GM23248 (cell line): ENCODE measurements around the gene FGGY. TPM values are rescaled to one million over a fixed set of nuclear protein-coding genes. Genes with fewer than 3 reads are reported as not detected.
"Not testable (repeated sequence)": the region's sequence is repeated elsewhere in the genome, so short reads cannot be mapped to it uniquely, and the experiment has no call there.

ENCODE experiments used
- DNase-seq: peaks from one replicate; pipeline ENCODE4 v3.0.0-alpha.2; 2015
- H2AFZ ChIP-seq: fragments of 200-600 bp; sonication (generic); 2 replicates; pipeline ENCODE4 v1.6.1; 2016; ENCODE audit warnings: antibody characterized with exemption
- H3F3A ChIP-seq: fragments of 200-600 bp; sonication (generic); 2 replicates; pipeline ENCODE4 v1.6.1; 2016; ENCODE audit warnings: mild to moderate bottlenecking, antibody characterized with exemption, mixed run types; ENCODE audit not compliant: insufficient read depth
- H3K27ac ChIP-seq: fragments of 200-600 bp; sonication (generic); 2 replicates; pipeline ENCODE4 v1.5.1; 2016; ENCODE audit warnings: mild to moderate bottlenecking
- H3K27me3 ChIP-seq: fragments of 200-600 bp; sonication (generic); replicated peaks from 2 replicates; pipeline ENCODE4 v1.6.1; 2016; ENCODE audit warnings: mild to moderate bottlenecking; ENCODE audit not compliant: insufficient read depth
- H3K36me3 ChIP-seq: fragments of 200-600 bp; sonication (generic); 2 replicates; pipeline ENCODE4 v1.6.1; 2016; ENCODE audit warnings: low read depth, mild to moderate bottlenecking
- H3K4me1 ChIP-seq: fragments of 200-600 bp; sonication (generic); 2 replicates; pipeline ENCODE4 v1.6.1; 2016; ENCODE audit warnings: mild to moderate bottlenecking; ENCODE audit not compliant: insufficient read depth
- H3K4me2 ChIP-seq: fragments of 200-600 bp; sonication (generic); one replicate; pipeline ENCODE4 v1.6.1; 2016; ENCODE audit warnings: mild to moderate bottlenecking; ENCODE audit not compliant: unreplicated experiment
- H3K4me3 ChIP-seq: fragments of 200-600 bp; sonication (generic); 2 replicates; pipeline ENCODE4 v1.5.1; 2016; ENCODE audit warnings: mild to moderate bottlenecking
- H3K79me2 ChIP-seq: fragments of 200-600 bp; sonication (generic); 2 replicates; pipeline ENCODE4 v1.6.1; 2016; ENCODE audit warnings: mild to moderate bottlenecking; ENCODE audit not compliant: insufficient read depth
- H3K9ac ChIP-seq: fragments of 200-600 bp; sonication (generic); 2 replicates; pipeline ENCODE4 v1.6.1; 2016; ENCODE audit warnings: mild to moderate bottlenecking
- H3K9me2 ChIP-seq: fragments of 200-600 bp; sonication (generic); 2 replicates; pipeline ENCODE4 v1.6.1; 2016; ENCODE audit warnings: mixed run types, mild to moderate bottlenecking, moderate library complexity; ENCODE audit not compliant: insufficient read depth
- H3K9me3 ChIP-seq: fragments of 200-600 bp; sonication (generic); one replicate; pipeline ENCODE4 v1.6.1; 2017; ENCODE audit warnings: low read depth
- H4K20me1 ChIP-seq: fragments of 200-600 bp; sonication (generic); 2 replicates; pipeline ENCODE4 v1.6.0; 2016; ENCODE audit not compliant: insufficient read depth
- EZH2 ChIP-seq: fragments of 200-600 bp; sonication (generic); IDR thresholded peaks from 2 replicates; pipeline ENCODE4 v1.6.1; 2018; ENCODE audit warnings: antibody characterized with exemption, mild to moderate bottlenecking; ENCODE audit not compliant: insufficient read depth, poor library complexity, severe bottlenecking
- EZH2phosphoT487 ChIP-seq: fragments of 200-600 bp; sonication (generic); IDR thresholded peaks from 2 replicates; pipeline ENCODE4 v1.6.1; 2018; ENCODE audit warnings: antibody characterized with exemption, moderate library complexity, mild to moderate bottlenecking, low read depth; ENCODE audit not compliant: insufficient read depth
- WGBS, 2 experiments: methylation state at CpG; one replicate each; pipeline ENCODE4 v1.1.6; 2015 to 2017; ENCODE audit warnings: low lambda C conversion rate in 2 of 2, low coverage in 1 of 2; ENCODE audit errors: missing lambda C conversion rate in 2 of 2; 5-methylcytosine and 5-hydroxymethylcytosine counted together
- in situ Hi-C: fragments of 300-500 bp; cut with MboI; formaldehyde crosslinking; loops from 2 replicates; pipeline ENCODE4 v1.15.0; 2020
- polyA plus RNA-seq: library from polyadenylated mRNA; unstranded; fragments of >200 nt; fragmentation: Nextera tagmentation; extraction: Ambion mirVana; gene quantifications from 2 replicates; pipeline ENCODE4 v1.2.1, GENCODE V29; 2016
- total RNA-seq: library from RNA; depleted of rRNA; stranded (reverse); fragments of >200 nt; shearing (Covaris generic); gene quantifications from 2 replicates; pipeline ENCODE4 v1.2.3, GENCODE V29; 2014

FGGY gene
- total and polyA plus RNA-seq, 2 experiments from 2014 or later, result 12.8 to 16.9 TPM

DNA sequence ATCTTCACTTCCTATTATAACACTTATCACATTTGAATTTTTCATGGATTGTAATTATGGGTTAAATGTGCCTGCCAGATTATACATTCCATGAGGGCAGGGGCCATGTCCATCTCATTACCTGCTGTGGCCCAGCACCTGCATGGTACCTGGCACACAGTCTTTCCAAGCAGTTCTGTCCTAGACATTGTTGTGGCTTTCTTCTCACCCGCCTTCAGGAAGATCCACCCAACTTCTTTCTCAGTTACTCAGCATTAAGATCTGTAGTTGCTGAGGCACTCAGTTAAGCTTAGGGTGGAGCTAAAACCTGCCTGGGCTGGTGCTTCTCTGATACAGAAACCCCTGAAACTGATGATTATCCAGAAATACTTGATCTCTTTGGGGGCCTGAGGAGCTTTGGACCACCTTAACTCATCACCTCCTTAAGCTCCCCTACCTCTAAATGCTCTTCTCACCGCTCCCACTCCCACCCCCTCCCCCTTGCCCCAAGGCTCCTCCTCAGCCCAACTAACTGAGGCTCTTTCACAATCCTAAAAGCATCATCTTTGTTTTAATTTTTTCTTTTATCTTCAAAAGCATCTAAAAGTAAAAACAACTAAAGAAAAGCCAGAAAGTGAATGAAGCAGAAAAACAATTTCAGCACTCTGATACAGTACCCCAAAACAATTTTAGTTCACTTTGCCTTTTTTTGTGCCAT is 190.6 kb downstream of the FGGY start:
- Histone ChIP-seq H3K27me3 (no peaks in the 10 kb centered on the region), H2AFZ (peak overlapping the region; percentile 76), H3K4me3 (peak overlapping the region; percentile 8; the same call in 1 of the 2 replicates), H3K36me3 (no peaks in the 10 kb centered on the region), H3K9ac (peak overlapping the region; percentile 27), H3K27ac (peak overlapping the region; percentile 57), H3K4me1 (peaks cover 25% of the 10 kb centered on the region), H3K79me2 (no peaks in the 10 kb centered on the region), H4K20me1 (no peaks in the 10 kb centered on the region), H3K9me3 (no peaks in the 10 kb centered on the region), H3K4me2 (peak overlapping the region; percentile 50), H3F3A (peaks cover 37% of the 10 kb centered on the region), H3K9me2 (no peaks in the 10 kb centered on the region)
- TF ChIP-seq EZH2phosphoT487 (no peak), EZH2 (no peak)
- in situ Hi-C loops, result no loop called here
- peak; percentile 86 for DNase-seq
- WGBS, 2 experiments, result 56 to 61% methylated on average over 2 of the region's 2 CpGs

DNA sequence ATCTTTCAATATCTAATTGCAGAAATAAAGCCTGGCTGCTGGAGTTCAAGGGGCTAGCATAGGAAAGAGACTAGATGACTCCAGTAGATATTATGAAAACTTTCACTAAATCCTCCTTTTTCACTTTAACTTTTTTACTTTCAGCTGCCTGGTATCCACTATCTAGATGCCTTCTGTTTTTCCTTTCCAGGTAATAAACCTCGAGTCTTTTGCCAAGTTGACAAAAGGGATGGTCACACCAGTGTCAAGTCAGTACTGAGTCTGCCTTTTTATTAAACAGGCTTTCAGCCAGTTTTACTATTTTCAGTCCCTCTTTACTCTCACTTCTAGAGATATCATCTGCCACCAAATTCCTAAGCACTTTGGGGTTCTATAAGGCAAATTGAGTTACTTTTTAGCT is 195.6 kb downstream of the FGGY start:
- no peak overlapping the region for H3K4me2 ChIP-seq
- no peaks in the 10 kb centered on the region for H3K9me3 ChIP-seq
- peaks cover 6% of the 10 kb centered on the region for H3F3A ChIP-seq
- H3K36me3 ChIP-seq, result no peaks in the 10 kb centered on the region
- no peak for TF ChIP-seq EZH2
- no peak for TF ChIP-seq EZH2phosphoT487
- no peak overlapping the region for H3K27ac ChIP-seq
- 87 to 88% methylated on average over 1 of the region's 1 CpG for WGBS, 2 experiments
- H3K79me2 ChIP-seq, result no peaks in the 10 kb centered on the region
- in situ Hi-C loops, result no loop called here
- H4K20me1 ChIP-seq, result no peaks in the 10 kb centered on the region
- no peak overlapping the region for H2AFZ ChIP-seq
- no peak overlapping the region for H3K4me3 ChIP-seq
- peaks cover 7% of the 10 kb centered on the region for H3K4me1 ChIP-seq
- H3K9me2 ChIP-seq, result no peaks in the 10 kb centered on the region
- no peaks in the 10 kb centered on the region for H3K27me3 ChIP-seq
- no peak for DNase-seq
- no peak overlapping the region for H3K9ac ChIP-seq

DNA sequence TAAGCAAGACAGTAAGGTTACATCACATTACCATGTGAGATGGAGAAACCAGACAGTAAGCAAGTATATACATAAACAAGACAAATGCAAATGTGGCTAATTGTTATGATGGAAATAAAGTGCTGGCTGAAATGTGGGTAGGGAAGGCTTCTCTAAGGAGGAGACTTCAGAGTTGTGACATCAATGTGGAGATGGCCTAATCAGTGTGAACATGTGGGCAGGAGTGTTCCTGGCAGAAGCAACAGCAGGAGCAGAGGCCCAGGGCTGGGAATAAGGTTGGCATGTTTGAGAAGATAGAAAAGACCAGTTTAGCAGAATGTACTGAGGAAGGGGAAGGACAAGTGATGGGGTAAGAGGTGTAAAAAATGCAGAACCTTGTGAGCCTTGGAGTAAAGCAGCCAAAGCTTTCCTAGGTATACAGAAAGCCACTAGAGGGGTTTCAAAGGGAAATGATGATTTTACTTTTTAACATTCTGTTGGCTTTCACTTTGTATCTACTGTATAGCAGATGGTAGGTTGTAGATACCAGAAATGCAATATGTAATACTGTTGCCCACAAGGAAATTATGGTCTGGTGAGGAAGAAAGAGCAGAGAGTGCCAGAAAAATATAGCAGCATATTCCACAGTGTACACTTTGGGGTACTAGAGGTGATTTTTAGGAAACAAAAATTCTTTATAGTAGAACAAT is 197.4 kb downstream of the FGGY start:
- Histone ChIP-seq H3K4me2 (no peak overlapping the region), H3K27ac (no peak overlapping the region), H3K4me1 (peaks cover 8% of the 10 kb centered on the region), H3K9me3 (no peaks in the 10 kb centered on the region), H3K9me2 (no peaks in the 10 kb centered on the region), H3K27me3 (no peaks in the 10 kb centered on the region), H3K79me2 (no peaks in the 10 kb centered on the region), H3K36me3 (no peaks in the 10 kb centered on the region), H2AFZ (no peak overlapping the region), H4K20me1 (no peaks in the 10 kb centered on the region), H3K9ac (no peak overlapping the region), H3K4me3 (no peak overlapping the region), H3F3A (no peaks in the 10 kb centered on the region; the same call in 1 of the 2 replicates)
- TF ChIP-seq EZH2phosphoT487, result no peak
- peak; percentile 41 for DNase-seq
- in situ Hi-C loops, result no loop called here

DNA sequence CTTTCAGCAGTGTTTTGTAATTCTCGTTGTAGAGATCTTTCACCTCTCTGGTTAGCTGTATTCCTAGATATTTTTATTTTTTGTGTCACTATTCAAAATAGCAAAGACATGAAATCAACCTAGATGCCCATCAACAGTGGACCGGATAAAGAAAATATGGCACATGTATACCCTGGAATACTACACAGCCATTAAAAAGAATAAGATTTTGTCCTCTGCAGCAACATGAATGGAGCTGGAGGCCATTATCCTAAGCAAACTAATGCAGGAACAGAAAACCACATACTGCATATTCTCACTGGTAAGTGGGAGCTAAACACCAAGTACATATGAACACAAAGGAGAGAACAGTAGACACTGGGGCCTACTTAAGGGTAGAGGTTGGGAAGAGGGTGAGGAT is 199.3 kb downstream of the FGGY start:
- H4K20me1 ChIP-seq, DNase-seq, H3K9me3 ChIP-seq, H3K79me2 ChIP-seq, H3K4me2 ChIP-seq, H3F3A ChIP-seq, H3K36me3 ChIP-seq, H3K27ac ChIP-seq, H3K9ac ChIP-seq, H3K4me3 ChIP-seq, H3K27me3 ChIP-seq, H2AFZ ChIP-seq, in situ Hi-C loops, H3K9me2 ChIP-seq: not testable (repeated sequence)
- H3K4me1 ChIP-seq, result peaks cover 15% of the 10 kb centered on the region
- 92 to 96% methylated on average over 2 of the region's 2 CpGs for WGBS, 2 experiments
